Mesodermal cell (in vitro differentiated cells): ENCODE measurements around the gene CYFIP1.

Source experiments
- H3K27ac ChIP-seq: 2 replicates; pipeline ENCODE4 v1.7.0; 2013; ENCODE audit warnings: mild to moderate bottlenecking, low read depth, low read length, moderate library complexity; ENCODE audit not compliant: severe bottlenecking
- H3K36me3 ChIP-seq: 2 replicates; pipeline ENCODE4 v1.7.1; 2013; ENCODE audit warnings: mild to moderate bottlenecking, low read length, moderate library complexity; ENCODE audit not compliant: control insufficient read depth, insufficient read depth
- H3K4me1 ChIP-seq: one replicate; pipeline ENCODE4 v1.7.1; 2013; ENCODE audit warnings: mild to moderate bottlenecking, low read length; ENCODE audit not compliant: insufficient read depth, control insufficient read depth, poor library complexity, severe bottlenecking
- H3K4me3 ChIP-seq: 2 replicates; pipeline ENCODE4 v1.7.0; 2013; ENCODE audit warnings: low read length, control low read depth, mild to moderate bottlenecking; ENCODE audit not compliant: insufficient read depth, poor library complexity, severe bottlenecking; ENCODE audit errors: extremely low read depth
- H3K9me3 ChIP-seq: 2 replicates; pipeline ENCODE4 v1.7.1; 2013; ENCODE audit warnings: mild to moderate bottlenecking, low read length, moderate library complexity; ENCODE audit not compliant: control insufficient read depth
- WGBS, 2 experiments: methylation state at CpG; one replicate each; pipeline ENCODE4 v1.1.5; 2013; ENCODE audit warnings: missing lambda C conversion rate in 2 of 2; ENCODE audit not compliant: insufficient coverage in 2 of 2; 5-methylcytosine and 5-hydroxymethylcytosine counted together

The CYFIP1 gene

GRCh38 chr15:22889146-22889818 is 90.9 kb downstream of the CYFIP1 start:
- H3K36me3 ChIP-seq = peaks cover 63% of the 10 kb centered on the region
- H3K4me1 ChIP-seq = peaks cover 7% of the 10 kb centered on the region
- H3K27ac ChIP-seq = no peak overlapping the region
- H3K9me3 ChIP-seq = no peaks in the 10 kb centered on the region
- H3K4me3 ChIP-seq = no peak overlapping the region
- WGBS, 2 experiments = 96 to 97% methylated on average over 6 to 12 of the region's 14 CpGs

GRCh38 chr15:22888120-22888859 is 91.9 kb downstream of the CYFIP1 start:
- 93 to 100% methylated on average over 4 to 9 of the region's 9 CpGs for WGBS, 2 experiments
- Histone ChIP-seq H3K27ac (peak overlapping the region; percentile 23), H3K9me3 (no peaks in the 10 kb centered on the region), H3K36me3 (peaks cover 58% of the 10 kb centered on the region), H3K4me1 (peaks cover 7% of the 10 kb centered on the region), H3K4me3 (no peak overlapping the region)

- H3K27ac ChIP-seq = peak overlapping the region; percentile 23
- H3K4me3 ChIP-seq = no peak overlapping the region
- H3K36me3 ChIP-seq = peaks cover 58% of the 10 kb centered on the region
- H3K4me1 ChIP-seq = peaks cover 7% of the 10 kb centered on the region
- H3K9me3 ChIP-seq = no peaks in the 10 kb centered on the region
- WGBS, 2 experiments = 94 to 96% methylated on average over 5 to 8 of the region's 14 CpGs
These were observed 92.8 kb downstream of the CYFIP1 start for GRCh38 chr15:22887157-22887951.

GRCh38 chr15:22885120-22885519 is 95.0 kb downstream of the CYFIP1 start:
- no peak overlapping the region for H3K27ac ChIP-seq
- no peak overlapping the region for H3K4me3 ChIP-seq
- H3K36me3 ChIP-seq = peaks cover 67% of the 10 kb centered on the region
- no peaks in the 10 kb centered on the region for H3K9me3 ChIP-seq
- 96% methylated on average over 3 to 4 of the region's 6 CpGs for WGBS, 2 experiments
- peaks cover 7% of the 10 kb centered on the region for H3K4me1 ChIP-seq

DNA sequence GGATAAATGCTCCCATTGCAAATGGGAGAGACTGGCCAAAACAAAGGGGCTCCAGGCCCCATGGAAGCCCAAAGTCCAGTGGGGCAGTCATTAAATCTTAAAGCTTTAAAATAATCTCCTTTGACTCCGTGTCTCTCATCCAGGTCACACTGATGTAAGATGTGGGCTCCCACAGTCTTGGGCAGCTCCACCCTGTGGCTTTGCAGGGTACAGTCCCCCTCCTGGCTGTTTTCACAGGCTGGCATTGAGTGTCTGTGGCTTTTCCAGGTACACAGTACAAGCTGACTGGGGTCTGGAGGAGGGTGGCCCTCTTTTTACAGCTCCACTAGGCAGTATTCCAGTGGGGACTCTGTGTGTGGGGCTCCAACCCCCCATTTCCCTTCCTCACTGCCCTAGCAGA is 95.8 kb downstream of the CYFIP1 start:
- Histone ChIP-seq H3K4me1 (peaks cover 7% of the 10 kb centered on the region), H3K36me3 (peaks cover 70% of the 10 kb centered on the region), H3K9me3 (no peaks in the 10 kb centered on the region), H3K27ac (no peak overlapping the region), H3K4me3 (no peak overlapping the region)
- WGBS, 2 experiments = 92 to 100% methylated on average over 1 of the region's 1 CpG

GRCh38 chr15:22883196-22883595 is 97.0 kb downstream of the CYFIP1 start:
- Histone ChIP-seq H3K4me1 (peaks cover 3% of the 10 kb centered on the region), H3K4me3 (no peak overlapping the region), H3K36me3 (peaks cover 74% of the 10 kb centered on the region), H3K9me3 (no peaks in the 10 kb centered on the region), H3K27ac (no peak overlapping the region)
- 93 to 100% methylated on average over 2 to 3 of the region's 13 CpGs for WGBS, 2 experiments

DNA sequence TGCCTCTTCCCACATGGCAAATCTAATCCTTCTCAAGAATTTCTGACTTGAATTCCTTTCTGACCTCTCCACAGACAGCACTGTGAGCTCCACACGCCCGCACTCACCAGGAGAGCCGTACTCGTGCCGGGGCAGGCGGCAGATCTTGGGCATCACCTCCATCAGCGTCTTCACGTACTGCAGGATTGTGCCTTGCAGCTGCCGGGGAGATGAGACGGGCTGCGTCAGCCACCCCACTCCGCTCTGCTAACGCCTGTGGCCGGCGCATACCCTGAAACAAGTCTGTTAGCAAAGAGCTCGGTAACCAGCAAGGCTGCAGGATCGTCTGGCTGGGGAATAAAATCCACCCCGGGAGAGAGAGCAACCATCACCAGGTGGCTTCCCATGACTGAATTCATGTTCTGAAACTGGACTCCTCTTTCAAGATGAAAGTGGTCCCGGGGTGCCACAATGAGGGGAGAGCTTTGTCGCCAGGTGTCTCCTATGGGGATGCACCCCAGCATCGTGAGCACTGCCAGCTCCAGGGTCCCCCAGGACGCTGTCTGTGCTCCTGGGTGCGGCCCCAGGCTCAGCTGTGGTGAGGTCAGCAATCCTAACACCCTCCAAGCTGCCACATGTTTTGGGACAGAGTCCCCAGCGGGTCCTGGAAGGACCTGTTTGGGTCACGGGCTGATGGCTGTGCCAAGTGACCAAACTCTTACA is 98.3 kb downstream of the CYFIP1 start:
- no peak overlapping the region for H3K27ac ChIP-seq
- H3K9me3 ChIP-seq = no peaks in the 10 kb centered on the region
- WGBS, 2 experiments = 94% methylated on average over 21 of the region's 25 CpGs
- H3K36me3 ChIP-seq = peaks cover 74% of the 10 kb centered on the region
- no peak overlapping the region for H3K4me3 ChIP-seq
- no peaks in the 10 kb centered on the region for H3K4me1 ChIP-seq

- Histone ChIP-seq H3K27ac (no peak overlapping the region), H3K4me1 (no peaks in the 10 kb centered on the region), H3K36me3 (peaks cover 76% of the 10 kb centered on the region), H3K4me3 (no peak overlapping the region), H3K9me3 (no peaks in the 10 kb centered on the region)
- 92 to 97% methylated on average over 17 to 19 of the region's 19 CpGs for WGBS, 2 experiments
These were observed 99.0 kb downstream of the CYFIP1 start for GRCh38 chr15:22880981-22881738.

DNA sequence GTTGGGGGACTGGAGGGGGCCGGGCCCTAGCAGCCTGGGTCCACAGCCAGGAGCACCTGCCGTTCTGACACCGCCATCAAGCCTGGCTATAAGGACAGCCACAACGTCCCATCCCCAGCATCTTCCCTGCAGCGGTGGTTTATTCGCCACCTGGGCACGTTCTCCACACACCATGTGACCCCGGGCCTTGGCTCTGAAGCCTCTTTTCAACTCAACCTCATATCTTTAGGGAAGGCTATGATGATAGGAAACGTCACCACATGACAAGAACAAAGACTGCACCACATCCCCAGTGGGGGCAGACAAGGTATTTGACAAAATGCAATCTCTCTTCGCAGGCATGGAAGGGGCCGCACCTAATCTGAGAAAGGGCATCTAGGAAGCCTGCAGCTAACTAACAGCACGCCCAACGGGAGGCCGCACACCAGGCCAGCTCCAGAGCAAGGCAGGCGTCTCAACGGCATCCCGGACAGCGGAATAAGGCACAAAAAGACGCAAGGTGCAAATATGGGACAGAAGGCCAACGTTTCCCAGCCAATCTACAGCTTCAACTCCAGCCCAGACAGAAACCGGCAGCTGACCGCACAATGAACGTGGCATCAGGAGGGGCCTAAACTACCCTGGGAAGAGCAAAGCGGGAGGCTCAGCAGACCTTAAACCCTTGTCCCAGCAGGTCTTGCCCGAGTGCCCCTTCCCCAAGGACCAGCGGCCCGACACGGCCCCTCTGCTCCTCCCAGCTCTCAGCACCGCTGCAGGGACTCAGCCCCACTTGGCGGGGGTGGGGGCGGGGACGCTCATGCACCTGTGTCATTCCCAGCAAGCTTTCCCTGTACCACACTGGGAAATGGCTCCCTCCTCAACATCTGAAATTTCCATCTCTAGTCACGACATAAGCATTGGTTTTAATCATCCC is 99.8 kb downstream of the CYFIP1 start:
- WGBS, 2 experiments = 93 to 98% methylated on average over 26 to 31 of the region's 33 CpGs
- H3K36me3 ChIP-seq = peaks cover 76% of the 10 kb centered on the region
- H3K9me3 ChIP-seq = no peaks in the 10 kb centered on the region
- H3K4me1 ChIP-seq = no peaks in the 10 kb centered on the region
- H3K27ac ChIP-seq = no peak overlapping the region
- H3K4me3 ChIP-seq = no peak overlapping the region
